Uterus (tissue), 4 donors: ENCODE measurements around the gene FANCB. TPM values are rescaled to one million over a fixed set of nuclear protein-coding genes. Genes with fewer than 3 reads are reported as not detected.

ENCODE experiments used
- DNase-seq, 2 donors: peaks; one replicate each; pipeline ENCODE4 v3.0.0-alpha.2; 2019 to 2020
- H3K27ac ChIP-seq, 2 donors: fragments of 200-600 bp; sonication (generic); 1 replicate in 1 of 2; 2 replicates in 1 of 2; pipeline ENCODE4 v1.5.1; 2016 to 2018
- H3K27me3 ChIP-seq, 2 donors: fragments of 200-600 bp; sonication (generic); one replicate each; pipeline ENCODE4 v1.5.1; 2018 to 2019; ENCODE audit warnings: control low read depth in 1 of 2
- H3K36me3 ChIP-seq, 2 donors: fragments of 200-600 bp; sonication (generic); one replicate each; pipeline ENCODE4 v1.5.1; 2019; ENCODE audit warnings: control low read depth in 1 of 2
- H3K4me1 ChIP-seq, 2 donors: fragments of 200-600 bp; sonication (generic); one replicate each; pipeline ENCODE4 v1.5.1; 2018 to 2019; ENCODE audit warnings: control low read depth in 1 of 2
- H3K4me3 ChIP-seq, 2 donors: fragments of 200-600 bp; sonication (generic); 1 replicate in 1 of 2; 2 replicates in 1 of 2; pipeline ENCODE4 v1.5.1; 2018 to 2019; ENCODE audit warnings: mild to moderate bottlenecking in 1 of 2
- H3K9me3 ChIP-seq, 2 donors: fragments of 200-600 bp; sonication (generic); one replicate each; pipeline ENCODE4 v1.5.1; 2019; ENCODE audit warnings: control low read depth in 1 of 2
- CTCF ChIP-seq, 4 experiments: fragments of 200-600 bp in 2 of 4; fragments of 450-650 bp in 2 of 4; sonication (generic) in 2 of 4; IDR thresholded peaks; one replicate each; pipeline ENCODE4 v1.5.1; 2016 to 2019; ENCODE audit warnings: antibody characterized with exemption in 4 of 4, mild to moderate bottlenecking in 2 of 4, moderate library complexity in 1 of 4
- POLR2A ChIP-seq, 2 donors: fragments of 450-650 bp; IDR thresholded peaks; one replicate each; pipeline ENCODE4 v1.6.1; 2016; ENCODE audit warnings: antibody characterized with exemption in 2 of 2, mild to moderate bottlenecking in 1 of 2, moderate library complexity in 1 of 2
- intact Hi-C: fragments of 100-400 bp; cut with DNase I; formaldehyde crosslinking; loops from one replicate; pipeline ENCODE4 v1.15.1; 2023; ENCODE audit warnings: low total_unique reads
- total RNA-seq, 4 donors: library from RNA; depleted of rRNA in 3 of 4; stranded (reverse); fragments of >200 nt in 3 of 4; gene quantifications; one replicate each; pipeline versions ENCODE4 v1.1.0 to v1.2.4, GENCODE V29; 2014 to 2023
- donor health status: DM: yes; HTN: yes; CAD: no.

The FANCB gene
- total RNA-seq, 4 donors from 2014 or later: 0.51 to 15.1 (median 3.2) TPM

DNA sequence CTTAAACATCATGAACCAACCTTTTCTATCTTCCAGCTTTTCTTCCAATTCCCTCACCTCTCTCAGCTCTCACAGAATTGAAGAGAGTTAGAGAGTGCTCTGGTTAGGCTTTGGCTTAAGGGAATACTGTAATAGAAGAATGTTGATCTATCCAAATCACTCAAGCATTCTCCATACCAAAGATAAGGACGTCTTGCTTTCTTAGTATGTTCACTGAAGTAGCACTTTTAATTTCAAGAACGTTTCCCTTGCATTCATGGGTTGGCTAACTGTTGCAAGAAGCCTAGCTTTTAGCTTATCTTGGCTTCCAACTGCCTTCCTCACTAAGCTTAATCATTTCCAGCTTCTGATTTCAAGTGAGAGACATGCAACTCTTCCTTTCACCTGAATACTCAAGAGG lies 43.2 kb downstream of the FANCB start:
- no peak for TF ChIP-seq POLR2A (IDR thresholded peaks at IDR 0.05)
- no peak for TF ChIP-seq CTCF (IDR thresholded peaks at IDR 0.05)
- intact Hi-C loops: no loop called here
- DNase-seq: no peak

GRCh38 chrX:14826319-14826718 lies 46.5 kb downstream of the FANCB start:
- H3K4me3 ChIP-seq: no peak overlapping the region
- intact Hi-C loops: no loop called here
- no peaks in the 10 kb centered on the region for H3K9me3 ChIP-seq
- no peaks in the 10 kb centered on the region for H3K4me1 ChIP-seq
- no peak for DNase-seq
- H3K27me3 ChIP-seq: no peaks in the 10 kb centered on the region
- H3K36me3 ChIP-seq: no peaks in the 10 kb centered on the region
- TF ChIP-seq CTCF (IDR thresholded peaks at IDR 0.05) (no peak), POLR2A (IDR thresholded peaks at IDR 0.05) (no peak)
- no peak overlapping the region for H3K27ac ChIP-seq

More for the DNA sequence above, 43.2 kb downstream of the FANCB start:
- H3K9me3 ChIP-seq: no peaks in the 10 kb centered on the region
- H3K36me3 ChIP-seq: no peaks in the 10 kb centered on the region
- H3K27ac ChIP-seq: no peak overlapping the region
- H3K4me3 ChIP-seq: no peak overlapping the region
- no peaks in the 10 kb centered on the region for H3K4me1 ChIP-seq
- H3K27me3 ChIP-seq: no peaks in the 10 kb centered on the region

DNA sequence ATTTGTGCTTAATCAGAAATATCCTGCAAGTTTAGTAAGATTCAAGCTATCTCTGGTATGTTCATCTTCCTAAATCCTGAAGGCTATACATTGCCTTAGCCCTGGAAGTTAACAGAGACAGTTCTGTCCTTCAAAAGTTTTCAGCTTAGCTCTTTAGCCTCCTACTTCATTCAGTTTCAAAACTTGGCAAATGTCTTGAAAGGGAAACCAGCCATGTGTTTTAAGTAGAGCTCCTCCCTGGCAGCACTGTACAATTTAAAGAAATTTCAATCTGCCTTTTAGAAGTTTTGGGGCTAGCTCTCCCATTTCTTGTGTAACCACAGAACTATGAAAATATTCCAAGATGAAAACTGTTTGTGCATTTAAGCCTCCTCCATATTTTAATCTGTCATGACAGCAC lies 47.0 kb downstream of the FANCB start:
- Histone ChIP-seq H3K4me3 (no peak overlapping the region), H3K27ac (no peak overlapping the region), H3K36me3 (no peaks in the 10 kb centered on the region), H3K9me3 (no peaks in the 10 kb centered on the region), H3K27me3 (no peaks in the 10 kb centered on the region), H3K4me1 (no peaks in the 10 kb centered on the region)
- TF ChIP-seq CTCF (IDR thresholded peaks at IDR 0.05): no peak
- no peak for TF ChIP-seq POLR2A (IDR thresholded peaks at IDR 0.05)
- no peak for DNase-seq
- intact Hi-C loops: no loop called here

DNA sequence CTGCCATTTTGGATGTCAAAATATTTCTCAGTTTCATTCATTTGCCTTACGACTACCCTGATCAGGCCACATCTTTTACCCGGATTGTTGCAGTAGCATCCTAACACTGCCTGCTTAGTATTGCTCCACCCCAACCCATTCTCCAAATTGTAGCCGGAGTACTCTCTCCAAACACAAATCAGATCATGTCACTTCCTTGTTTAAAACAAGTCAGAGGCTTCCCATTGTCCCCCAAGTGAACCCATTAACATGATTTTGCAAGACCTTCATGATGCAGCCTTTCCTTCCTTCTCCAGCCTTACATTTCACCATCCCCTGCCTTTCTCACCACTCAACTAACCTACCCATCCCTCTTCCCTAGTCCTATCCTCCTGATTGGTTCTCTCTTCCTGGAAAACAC lies 53.1 kb downstream of the FANCB start:
- intact Hi-C loops: no loop called here

GRCh38 chrX:14817571-14817970 lies 55.3 kb downstream of the FANCB start:
- TF ChIP-seq CTCF (IDR thresholded peaks at IDR 0.05): no peak
- no peak for TF ChIP-seq POLR2A (IDR thresholded peaks at IDR 0.05)
- H3K4me3 ChIP-seq: no peak overlapping the region
- intact Hi-C loops: no loop called here
- H3K4me1 ChIP-seq: no peaks in the 10 kb centered on the region
- DNase-seq: no peak
- H3K27me3 ChIP-seq: no peaks in the 10 kb centered on the region
- no peaks in the 10 kb centered on the region for H3K9me3 ChIP-seq
- H3K36me3 ChIP-seq: no peaks in the 10 kb centered on the region
- no peak overlapping the region for H3K27ac ChIP-seq

More for the DNA sequence above, 53.1 kb downstream of the FANCB start:
- H3K4me3 ChIP-seq: no peak overlapping the region
- no peak for DNase-seq
- TF ChIP-seq POLR2A (IDR thresholded peaks at IDR 0.05) (no peak), CTCF (IDR thresholded peaks at IDR 0.05) (no peak)
- no peaks in the 10 kb centered on the region for H3K36me3 ChIP-seq
- no peak overlapping the region for H3K27ac ChIP-seq
- H3K9me3 ChIP-seq: no peaks in the 10 kb centered on the region
- no peaks in the 10 kb centered on the region for H3K4me1 ChIP-seq
- H3K27me3 ChIP-seq: no peaks in the 10 kb centered on the region
